MM.1S (cell line): Measurements from ENCODE around the gene PLXNA2.
A peak's percentile ranks its signal among the peaks of the same experiment; 100 is the strongest.

Source experiments
- CTCF ChIP-seq: fragments of 300-600 bp; sonication (generic); IDR thresholded peaks from 2 replicates; pipeline ENCODE4 v1.5.1; 2016; ENCODE audit warnings: antibody characterized with exemption, low read length, mixed read lengths
- EZH2 ChIP-seq: fragments of 300-600 bp; sonication (generic); optimal IDR thresholded peaks from 2 replicates; pipeline ENCODE3; 2017; ENCODE audit warnings: low read depth, mild to moderate bottlenecking, antibody characterized with exemption, low read length, mixed read lengths
- EZH2phosphoT487 ChIP-seq: fragments of 300-600 bp; sonication (generic); IDR thresholded peaks from 2 replicates; pipeline ENCODE4 v1.6.1; 2018; ENCODE audit warnings: antibody characterized with exemption, low read length

- no peak for TF ChIP-seq EZH2phosphoT487
- no peak for TF ChIP-seq EZH2
- peak; percentile 70 for TF ChIP-seq CTCF
Measured at GRCh38 chr1:208238710-208239472, 5.3 kb downstream of the PLXNA2 start.
